Measurements from ENCODE around the gene CUL9.

- TF ChIP-seq, protein P1, sequence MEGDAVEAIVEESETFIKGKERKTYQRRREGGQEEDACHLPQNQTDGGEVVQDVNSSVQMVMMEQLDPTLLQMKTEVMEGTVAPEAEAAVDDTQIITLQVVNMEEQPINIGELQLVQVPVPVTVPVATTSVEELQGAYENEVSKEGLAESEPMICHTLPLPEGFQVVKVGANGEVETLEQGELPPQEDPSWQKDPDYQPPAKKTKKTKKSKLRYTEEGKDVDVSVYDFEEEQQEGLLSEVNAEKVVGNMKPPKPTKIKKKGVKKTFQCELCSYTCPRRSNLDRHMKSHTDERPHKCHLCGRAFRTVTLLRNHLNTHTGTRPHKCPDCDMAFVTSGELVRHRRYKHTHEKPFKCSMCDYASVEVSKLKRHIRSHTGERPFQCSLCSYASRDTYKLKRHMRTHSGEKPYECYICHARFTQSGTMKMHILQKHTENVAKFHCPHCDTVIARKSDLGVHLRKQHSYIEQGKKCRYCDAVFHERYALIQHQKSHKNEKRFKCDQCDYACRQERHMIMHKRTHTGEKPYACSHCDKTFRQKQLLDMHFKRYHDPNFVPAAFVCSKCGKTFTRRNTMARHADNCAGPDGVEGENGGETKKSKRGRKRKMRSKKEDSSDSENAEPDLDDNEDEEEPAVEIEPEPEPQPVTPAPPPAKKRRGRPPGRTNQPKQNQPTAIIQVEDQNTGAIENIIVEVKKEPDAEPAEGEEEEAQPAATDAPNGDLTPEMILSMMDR (conservative IDR thresholded peaks at IDR 0.05; ENCODE audit: low read depth, low read length): no peak
- TF ChIP-seq EZH2 (IDR thresholded peaks at IDR 0.05; ENCODE audit: low read length, unreplicated experiment) (no peak), EZH2phosphoT487 (IDR thresholded peaks at IDR 0.05; ENCODE audit: borderline replicate concordance, low read length) (no peak)
Measured at GRCh38 chr6:43240950-43241349, 59.0 kb downstream of the CUL9 start.
